Activated CD4-positive, alpha-beta T cell treated with anti-CD3 and anti-CD28 coated beads, Interleukin-2, amount 50 U/mL, for 1 hour (primary cell): Measurements from ENCODE around the gene SHCBP1L.
"Not testable (repeated sequence)": the region's sequence is repeated elsewhere in the genome, so short reads cannot be mapped to it uniquely, and the experiment has no call there.

Experiments used
- DNase-seq: peaks from one replicate; pipeline ENCODE4 v3.0.0-alpha.2; 2020

Gene SHCBP1L

DNA sequence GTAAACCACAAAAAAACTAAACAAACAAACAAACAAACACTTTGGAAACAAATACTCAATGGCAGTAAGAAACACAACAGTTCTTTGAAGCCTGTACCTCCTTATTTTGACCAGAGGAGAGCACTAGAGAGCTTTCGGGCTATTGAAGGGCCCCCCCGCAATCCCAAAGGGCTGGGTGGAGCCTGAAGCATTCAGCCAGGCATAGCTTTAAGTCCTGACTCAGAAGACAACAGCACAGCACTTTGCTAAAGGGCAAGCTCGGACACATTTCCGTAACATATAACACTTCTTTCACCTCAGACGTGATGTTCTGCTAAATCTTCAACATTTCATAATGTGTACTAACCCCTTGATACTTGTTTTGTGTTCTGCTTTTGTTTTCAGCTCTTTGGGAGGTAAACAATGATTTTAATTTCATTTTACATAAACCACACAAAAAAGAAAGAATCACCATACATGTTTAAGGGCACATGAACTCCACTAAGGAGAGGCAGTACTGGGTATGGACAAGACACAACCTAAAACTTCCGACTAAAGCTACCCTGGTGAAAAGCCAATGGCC is 9.7 kb upstream of the SHCBP1L start:
- no peak for DNase-seq

DNA sequence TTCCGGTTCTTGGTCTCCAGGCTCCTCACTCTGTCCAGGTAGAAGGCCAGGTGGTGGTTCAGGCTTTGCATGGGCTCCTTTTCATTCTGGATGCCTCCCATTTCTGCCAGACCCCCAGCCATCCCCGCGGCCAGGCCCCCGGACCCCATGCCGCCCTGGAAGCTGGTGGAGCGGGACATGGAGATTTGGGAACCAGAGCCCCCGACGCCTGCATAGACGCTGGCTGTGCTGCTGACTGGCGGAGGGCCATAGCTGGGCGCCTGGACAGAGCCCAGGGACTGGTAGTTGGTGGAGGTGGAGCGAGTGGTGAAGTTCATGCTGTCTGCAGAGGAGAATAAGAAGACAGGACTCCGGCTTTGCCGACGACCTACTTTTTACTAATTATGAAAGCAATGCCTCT is 7.1 kb upstream of the SHCBP1L start:
- no peak for DNase-seq

- DNase-seq: no peak
Measured at GRCh38 chr1:182957902-182958395, 5.0 kb upstream of the SHCBP1L start.

GRCh38 chr1:182956708-182957365 is 3.9 kb upstream of the SHCBP1L start:
- DNase-seq: no peak

GRCh38 chr1:182955596-182956588 is 2.9 kb upstream of the SHCBP1L start:
- DNase-seq: no peak

GRCh38 chr1:182953826-182954225 is 860 bp upstream of the SHCBP1L start:
- no peak for DNase-seq

DNA sequence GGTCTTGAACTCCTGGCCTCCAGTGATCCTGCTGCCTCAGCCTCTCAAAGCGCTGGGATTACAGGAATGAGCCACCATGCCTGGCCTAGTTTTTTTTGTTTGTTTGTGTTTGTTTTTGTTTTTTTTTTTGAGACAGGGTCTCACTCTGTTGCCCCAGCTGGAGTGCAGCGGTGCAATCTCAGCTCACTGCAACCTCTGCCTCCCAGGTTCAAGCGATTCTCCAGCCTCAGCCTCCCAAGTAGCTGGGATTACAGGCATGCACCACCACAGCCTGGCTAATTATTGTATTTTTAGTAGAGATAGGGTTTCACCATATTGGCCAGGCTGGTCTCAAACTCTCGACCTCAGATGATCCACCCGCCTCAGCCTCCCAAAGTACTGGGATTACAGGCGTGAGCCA is 9.6 kb downstream of the SHCBP1L start:
- DNase-seq: not testable (repeated sequence)

GRCh38 chr1:182942145-182942544 is 10.8 kb downstream of the SHCBP1L start:
- not testable (repeated sequence) for DNase-seq

GRCh38 chr1:182939413-182939812 is 13.6 kb downstream of the SHCBP1L start:
- DNase-seq: no peak

DNA sequence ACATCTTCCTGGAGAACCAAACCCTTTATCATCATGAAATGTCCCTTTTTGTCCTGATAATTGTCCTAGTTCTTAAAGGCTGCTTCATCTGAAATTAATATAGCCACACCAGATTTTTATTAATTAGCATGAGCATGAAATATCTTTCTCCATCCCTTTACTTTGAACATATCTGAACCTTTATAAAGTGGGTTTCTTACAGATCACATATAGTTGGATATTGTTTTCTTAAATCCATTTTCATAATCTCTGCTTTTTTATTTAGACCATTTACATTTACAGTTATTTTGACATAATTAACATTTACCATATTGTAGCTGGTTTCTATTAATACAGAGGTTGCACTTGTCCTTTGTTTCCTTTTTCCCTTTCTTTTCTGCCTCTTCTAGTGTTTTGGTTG is 17.2 kb downstream of the SHCBP1L start:
- DNase-seq: no peak

- no peak for DNase-seq
Measured at GRCh38 chr1:182930985-182931384, 22.0 kb downstream of the SHCBP1L start.

- no peak for DNase-seq
Measured at GRCh38 chr1:182927693-182928433, 25.1 kb downstream of the SHCBP1L start.

- no peak for DNase-seq
Measured at GRCh38 chr1:182925661-182926060, 27.3 kb downstream of the SHCBP1L start.

GRCh38 chr1:182917378-182917777 is 35.6 kb downstream of the SHCBP1L start:
- DNase-seq: no peak

DNA sequence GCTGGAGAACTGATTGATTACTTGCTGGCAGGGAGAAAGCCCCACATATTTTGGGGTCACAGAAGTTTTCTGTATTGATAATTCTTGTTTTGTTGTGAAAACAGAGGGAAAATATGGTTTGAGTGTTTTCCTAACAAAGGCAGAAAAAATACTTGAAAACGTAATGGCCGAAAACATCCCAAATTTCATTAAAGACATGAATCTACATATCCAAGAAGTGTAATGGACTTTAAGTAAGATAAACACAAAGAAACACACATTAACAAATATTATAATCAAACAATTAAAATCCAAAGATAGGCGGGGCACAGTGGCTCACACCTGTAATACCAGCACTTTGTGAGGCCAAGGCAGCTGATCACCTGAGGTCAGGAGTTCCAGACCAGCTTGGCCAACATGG is 39.6 kb downstream of the SHCBP1L start:
- no peak for DNase-seq

- DNase-seq: no peak
Measured at GRCh38 chr1:182910143-182910542, 42.8 kb downstream of the SHCBP1L start.

DNA sequence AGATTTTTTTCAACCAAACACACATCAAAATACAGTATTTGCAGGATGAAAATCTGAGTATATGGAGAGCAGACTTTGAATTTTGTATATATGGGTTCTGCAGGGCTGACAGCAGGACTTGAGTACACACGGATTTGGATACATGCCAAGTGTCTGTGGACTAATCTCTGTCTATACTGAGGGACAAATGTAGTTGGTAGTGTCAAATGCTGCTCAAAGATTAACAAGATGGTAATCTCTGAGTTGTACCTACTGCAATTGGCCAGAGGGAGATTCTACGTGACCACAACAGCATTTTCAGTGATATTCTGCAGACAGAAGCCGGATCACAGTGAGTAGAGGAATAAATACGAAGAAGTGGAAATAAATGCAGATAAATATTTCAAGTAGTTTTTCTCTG is 43.4 kb downstream of the SHCBP1L start:
- no peak for DNase-seq

- DNase-seq: no peak
Measured at GRCh38 chr1:182905321-182905720, 47.6 kb downstream of the SHCBP1L start.

DNA sequence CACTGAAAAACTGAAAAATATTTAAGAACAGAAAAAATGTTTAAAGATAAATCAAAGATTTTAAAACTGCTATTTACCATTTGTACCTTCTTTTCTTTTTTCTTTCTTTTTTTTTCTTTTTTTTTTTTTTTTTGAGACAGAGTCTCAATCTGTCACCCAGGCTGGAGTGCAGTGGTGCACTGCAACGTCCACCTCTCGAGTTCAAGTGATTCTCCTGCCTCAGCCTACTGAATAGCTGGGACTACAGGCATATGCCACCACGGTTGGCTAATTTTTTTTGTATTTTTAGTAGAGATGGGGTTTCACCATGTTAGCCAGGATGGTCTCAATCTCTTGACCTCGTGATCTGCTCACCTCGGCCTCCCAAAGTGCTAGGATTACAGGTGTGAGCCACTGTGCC is 51.0 kb downstream of the SHCBP1L start:
- not testable (repeated sequence) for DNase-seq

DNA sequence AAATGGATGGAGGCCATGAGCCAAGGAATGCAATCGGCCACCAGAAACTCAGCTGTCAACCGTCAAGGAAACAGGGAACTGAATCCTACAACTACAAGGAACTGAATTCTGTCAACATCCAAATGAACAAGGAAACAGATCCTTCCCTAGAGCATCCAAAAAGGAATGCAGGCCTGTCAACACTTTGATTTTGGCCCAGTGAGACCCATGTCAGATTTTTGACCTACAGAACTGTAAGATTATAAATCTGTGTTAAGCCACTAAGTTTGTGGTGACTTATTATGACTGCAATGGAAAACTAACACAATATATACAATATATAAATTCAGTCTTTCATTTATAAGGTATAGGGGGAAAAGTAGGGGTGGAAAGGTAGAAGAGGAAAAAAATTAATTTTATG is 55.3 kb downstream of the SHCBP1L start:
- DNase-seq: no peak

- DNase-seq: no peak
Measured at GRCh38 chr1:182890927-182891610, 61.9 kb downstream of the SHCBP1L start.

DNA sequence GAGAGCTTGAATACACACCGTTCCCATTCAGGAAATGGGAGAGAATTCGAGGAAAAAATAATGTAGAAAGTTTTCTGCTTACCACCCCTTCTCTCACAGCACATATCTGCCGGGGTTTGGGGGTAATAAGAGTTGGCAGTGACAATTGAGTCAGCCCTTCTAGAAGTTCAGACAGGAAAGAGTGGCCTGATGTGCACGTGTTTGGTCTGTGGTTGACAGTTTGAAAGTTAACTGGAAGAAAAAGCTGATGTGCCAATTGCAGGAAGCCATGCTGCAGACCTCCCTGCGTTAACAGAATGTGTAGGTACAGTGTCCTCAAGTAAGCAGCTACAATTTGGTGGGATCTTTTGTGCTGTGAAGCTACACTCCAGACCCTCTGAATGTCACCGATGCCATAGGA is 63.0 kb downstream of the SHCBP1L start:
- peak; percentile 16 for DNase-seq
